ENCODE results near the gene GRID1. TPM values are rescaled to one million over a fixed set of nuclear protein-coding genes. Genes with fewer than 3 reads are reported as not detected.
"Not testable (repeated sequence)": the region's sequence is repeated elsewhere in the genome, so short reads cannot be mapped to it uniquely, and the experiment has no call there.

GRID1 gene
- total RNA-seq, 4 donors from 2014 or later: 0.03 to 2.7 (median 0.49) TPM

- no peaks in the 10 kb centered on the region for H3K27me3 ChIP-seq
- no peak for DNase-seq
- H3K9me3 ChIP-seq: no peaks in the 10 kb centered on the region
- no peaks in the 10 kb centered on the region for H3K4me1 ChIP-seq
- no peak overlapping the region for H3K4me3 ChIP-seq
- TF ChIP-seq POLR2A (IDR thresholded peaks at IDR 0.05) (no peak), CTCF (IDR thresholded peaks at IDR 0.05) (no peak)
- 75 to 77% methylated on average over 4 to 8 of the region's 8 CpGs for WGBS, 2 donors
- no peak overlapping the region for H3K27ac ChIP-seq
- no peaks in the 10 kb centered on the region for H3K36me3 ChIP-seq
- intact Hi-C loops (cut with DNase I): no loop called here
Measured at GRCh38 chr10:86246279-86246940, 120.2 kb downstream of the GRID1 start.

GRCh38 chr10:86245015-86245394 is 121.6 kb downstream of the GRID1 start:
- TF ChIP-seq CTCF (IDR thresholded peaks at IDR 0.05): no peak
- TF ChIP-seq POLR2A (IDR thresholded peaks at IDR 0.05): no peak
- WGBS, 2 donors: 80 to 86% methylated on average over 4 to 5 of the region's 5 CpGs

GRCh38 chr10:86244297-86245014 is 122.1 kb downstream of the GRID1 start:
- H3K4me1 ChIP-seq: no peaks in the 10 kb centered on the region
- no peak overlapping the region for H3K4me3 ChIP-seq
- TF ChIP-seq CTCF (IDR thresholded peaks at IDR 0.05): no peak
- no peak for TF ChIP-seq POLR2A (IDR thresholded peaks at IDR 0.05)
- H3K27ac ChIP-seq: no peak overlapping the region
- H3K9me3 ChIP-seq: no peaks in the 10 kb centered on the region
- no peaks in the 10 kb centered on the region for H3K27me3 ChIP-seq
- no peak for DNase-seq
- WGBS, 2 donors: 17 to 37% methylated on average over 6 to 14 of the region's 16 CpGs
- H3K36me3 ChIP-seq: no peaks in the 10 kb centered on the region
- intact Hi-C loops (cut with DNase I): no loop called here

More at GRCh38 chr10:86245015-86245394, 121.6 kb downstream of the GRID1 start:
- Histone ChIP-seq H3K4me3 (no peak overlapping the region), H3K9me3 (no peaks in the 10 kb centered on the region), H3K36me3 (no peaks in the 10 kb centered on the region), H3K27me3 (no peaks in the 10 kb centered on the region), H3K27ac (no peak overlapping the region), H3K4me1 (no peaks in the 10 kb centered on the region)
- intact Hi-C loops (cut with DNase I): no loop called here
- no peak for DNase-seq

- no peaks in the 10 kb centered on the region for H3K4me1 ChIP-seq
- H3K9me3 ChIP-seq: no peaks in the 10 kb centered on the region
- TF ChIP-seq POLR2A (IDR thresholded peaks at IDR 0.05) (no peak), CTCF (IDR thresholded peaks at IDR 0.05) (no peak)
- no peak for DNase-seq
- H3K27me3 ChIP-seq: no peaks in the 10 kb centered on the region
- no peak overlapping the region for H3K27ac ChIP-seq
- WGBS, 2 donors: 90 to 93% methylated on average over 10 of the region's 10 CpGs
- no peak overlapping the region for H3K4me3 ChIP-seq
- intact Hi-C loops (cut with DNase I): no loop called here
- H3K36me3 ChIP-seq: no peaks in the 10 kb centered on the region
Measured at GRCh38 chr10:86243651-86244155, 122.9 kb downstream of the GRID1 start.

GRCh38 chr10:86242761-86243160 is 123.8 kb downstream of the GRID1 start:
- Histone ChIP-seq H3K36me3 (no peaks in the 10 kb centered on the region), H3K27ac (no peak overlapping the region), H3K4me1 (no peaks in the 10 kb centered on the region), H3K9me3 (no peaks in the 10 kb centered on the region), H3K27me3 (no peaks in the 10 kb centered on the region), H3K4me3 (no peak overlapping the region)
- 93 to 100% methylated on average over 1 to 2 of the region's 4 CpGs for WGBS, 2 donors
- TF ChIP-seq POLR2A (IDR thresholded peaks at IDR 0.05) (no peak), CTCF (IDR thresholded peaks at IDR 0.05) (no peak)
- DNase-seq: no peak
- intact Hi-C loops (cut with DNase I): no loop called here

- H3K27me3 ChIP-seq; H3K36me3 ChIP-seq; H3K4me1 ChIP-seq; H3K9me3 ChIP-seq; H3K27ac ChIP-seq; intact Hi-C loops (cut with DNase I); H3K4me3 ChIP-seq; DNase-seq: not testable (repeated sequence)
- WGBS, 2 donors: 0 to 40% methylated on average over 1 to 2 of the region's 2 CpGs
Measured at GRCh38 chr10:86238089-86238488, 128.5 kb downstream of the GRID1 start.

Measured in esophagus squamous epithelium (tissue), 5 donors.